HepG2 (cell line): ENCODE data around the gene EEF1AKMT3. TPM values are rescaled to one million over a fixed set of nuclear protein-coding genes. Genes with fewer than 3 reads are reported as not detected.

Experiments
- CEBPG ChIP-seq: IDR thresholded peaks from 2 replicates; pipeline ENCODE4 v1.6.1; 2016
- DMAP1 ChIP-seq: IDR thresholded peaks from 2 replicates; pipeline ENCODE4 v1.6.1; 2016
- GTF3A ChIP-seq: sonication (generic); formaldehyde crosslinking; conservative IDR thresholded peaks from 2 replicates; pipeline ENCODE4 v1.4.0; 2020; ENCODE audit warnings: mild to moderate bottlenecking, missing genetic modification reagents
- HNRNPL ChIP-seq: fragments of 200-400 bp; formaldehyde crosslinking; IDR thresholded peaks from 2 replicates; pipeline ENCODE4 v1.6.1; 2017; ENCODE audit warnings: mild to moderate bottlenecking, low read depth, low read length
- KAT8 ChIP-seq: IDR thresholded peaks from 2 replicates; pipeline ENCODE4 v1.6.1; 2016; ENCODE audit warnings: missing genetic modification reagents, missing compliant biosample characterization
- MTF1 ChIP-seq: sonication (generic); formaldehyde crosslinking; IDR thresholded peaks from 2 replicates; pipeline ENCODE4 v1.5.0; 2020; ENCODE audit warnings: missing genetic modification reagents
- MYC ChIP-seq: sonication (generic); formaldehyde crosslinking; IDR thresholded peaks from 2 replicates; pipeline ENCODE4 v1.9.0; 2021; ENCODE audit warnings: missing genetic modification reagents, borderline replicate concordance
- ONECUT2 ChIP-seq: sonication (generic); formaldehyde crosslinking; IDR thresholded peaks from 2 replicates; pipeline ENCODE4 v1.4.0; 2020; ENCODE audit warnings: missing genetic modification reagents
- SAFB2 ChIP-seq: sonication (generic); formaldehyde crosslinking; IDR thresholded peaks from 2 replicates; pipeline ENCODE4 v1.5.1; 2020; ENCODE audit warnings: missing genetic modification reagents, low read depth, mild to moderate bottlenecking, borderline replicate concordance
- SIX4 ChIP-seq: sonication (generic); formaldehyde crosslinking; IDR thresholded peaks from 2 replicates; pipeline ENCODE4 v1.4.0; 2020; ENCODE audit warnings: missing genetic modification reagents
- ZNF350 ChIP-seq: sonication (generic); formaldehyde crosslinking; IDR thresholded peaks from 2 replicates; pipeline ENCODE4 v1.4.0; 2020; ENCODE audit warnings: mild to moderate bottlenecking, low read depth, missing genetic modification reagents, borderline replicate concordance
- ZNF572 ChIP-seq: sonication (generic); formaldehyde crosslinking; IDR thresholded peaks from 2 replicates; pipeline ENCODE4 v1.5.1; 2020; ENCODE audit warnings: mild to moderate bottlenecking, missing genetic modification reagents
- polyA plus RNA-seq, 8 experiments: library from polyadenylated mRNA; depleted of rRNA in 3 of 8; stranded (reverse) in 7 of 8; unstranded in 1 of 8; fragments of >200 nt; fragmentation: Illumina TruSeq in 4 of 8; extraction: Trizol in 4 of 8; gene quantifications; 2 replicates each; pipeline versions ENCODE4 v1.2.1 to v1.2.3, GENCODE V29; 2011 to 2016; ENCODE audit warnings: low read depth in 4 of 8, missing spikeins in 1 of 8, mixed read lengths in 1 of 8; ENCODE audit not compliant: insufficient read depth in 1 of 8
- total RNA-seq, 5 experiments: library from RNA; depleted of rRNA; stranded (reverse); fragments of >200 nt; fragmentation: Illumina TruSeq; extraction: Trizol; gene quantifications; 2 replicates each; pipeline ENCODE4 v1.2.3, GENCODE V29; 2016; ENCODE audit warnings: low read depth in 1 of 5
- TF ChIP-seq, protein P1 (sequence below): sonication (generic); formaldehyde crosslinking; IDR thresholded peaks from 2 replicates; pipeline ENCODE4 v1.4.0; 2020; ENCODE audit warnings: missing genetic modification reagents, low read depth, mild to moderate bottlenecking, borderline replicate concordance
- TF ChIP-seq, protein P2 (sequence below): sonication (generic); formaldehyde crosslinking; IDR thresholded peaks from 2 replicates; pipeline ENCODE4 v1.8.1; 2023; ENCODE audit warnings: mild to moderate bottlenecking, missing genetic modification reagents
- TF ChIP-seq, protein P3 (sequence below): sonication (generic); formaldehyde crosslinking; IDR thresholded peaks from 2 replicates; pipeline ENCODE4 v1.4.0; 2020; ENCODE audit warnings: mild to moderate bottlenecking, missing genetic modification reagents
- TF ChIP-seq, protein P4 (sequence below): sonication (generic); formaldehyde crosslinking; IDR thresholded peaks from 2 replicates; pipeline ENCODE4 v1.4.0; 2020; ENCODE audit warnings: missing genetic modification reagents, borderline replicate concordance
- TF ChIP-seq, protein P5 (sequence below): sonication (generic); formaldehyde crosslinking; IDR thresholded peaks from 2 replicates; pipeline ENCODE4 v1.4.0; 2020; ENCODE audit warnings: missing genetic modification reagents
- TF ChIP-seq, protein P6 (sequence below): IDR thresholded peaks from 2 replicates; pipeline ENCODE4 v1.6.1; 2016; ENCODE audit warnings: mild to moderate bottlenecking, missing biosample characterization, missing genetic modification reagents
- TF ChIP-seq, protein P7 (sequence below): sonication (generic); formaldehyde crosslinking; IDR thresholded peaks from 2 replicates; pipeline ENCODE4 v1.4.0; 2020; ENCODE audit warnings: mild to moderate bottlenecking, missing genetic modification reagents

Gene EEF1AKMT3
- total and polyA plus RNA-seq, 2 of the 13 experiments (the other 11 are each of a cell fraction or from before 2014, with no cell fraction given), result 4.7 to 11.4 TPM

DNA sequence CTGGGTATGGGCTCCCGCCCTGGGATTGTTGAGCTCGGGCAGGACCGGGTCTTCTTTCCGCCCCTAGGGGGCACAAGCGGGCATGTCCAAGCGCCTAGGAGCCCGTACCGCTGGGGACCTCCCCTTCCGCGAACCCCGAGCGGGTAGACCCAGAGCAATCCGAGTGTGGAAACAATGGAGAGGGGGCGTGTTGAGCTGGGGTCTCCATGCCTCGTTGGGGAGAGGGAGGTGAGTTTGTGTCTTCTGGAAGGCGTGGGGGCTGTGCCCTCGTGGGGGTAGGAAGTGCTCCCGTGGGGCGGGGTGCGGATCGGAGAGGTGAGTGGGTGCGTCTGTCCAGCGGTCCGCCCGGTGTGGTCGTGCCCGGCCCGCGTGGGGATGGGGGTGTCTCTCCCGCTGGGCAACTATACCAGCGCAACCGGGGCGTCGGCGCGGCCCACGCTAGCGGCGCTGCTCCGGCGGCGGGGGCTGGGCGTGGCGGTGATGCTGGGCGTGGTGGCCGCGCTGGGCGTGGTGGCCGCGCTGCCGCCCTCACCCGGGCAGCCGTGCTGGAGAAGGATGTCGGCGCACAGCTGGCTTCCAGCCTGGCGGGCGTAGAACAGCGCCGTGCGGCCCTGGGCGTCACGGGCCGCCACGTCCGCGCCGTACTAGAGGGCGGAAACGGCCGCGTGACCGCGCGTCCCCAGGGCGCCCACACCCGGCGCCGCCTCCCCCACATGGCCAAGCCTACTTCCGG lies 46.1 kb upstream of the EEF1AKMT3 start (continued):
- TF ChIP-seq SAFB2 (peak; percentile 59; the same call in 1 of the 2 replicates), ZNF572 (CRISPR knock-in tag) (peak; percentile 76; the same call in 1 of the 2 replicates), ZNF350 (peak; percentile 69; the same call in 1 of the 2 replicates), ONECUT2 (CRISPR knock-in tag) (no peak), SIX4 (CRISPR knock-in tag) (no peak), DMAP1 (CRISPR knock-in tag) (peak; percentile 39; the same call in 1 of the 2 replicates), CEBPG (CRISPR knock-in tag) (no peak), GTF3A (CRISPR knock-in tag) (0 out of 2 replicates have a peak, but pooled peaks have one; percentile 57), HNRNPL (peak; percentile 71), KAT8 (CRISPR knock-in tag) (no peak), MYC (CRISPR knock-in tag) (peak; percentile 51; the same call in 1 of the 2 replicates), MTF1 (CRISPR knock-in tag) (no peak)
- TF ChIP-seq, protein P1, sequence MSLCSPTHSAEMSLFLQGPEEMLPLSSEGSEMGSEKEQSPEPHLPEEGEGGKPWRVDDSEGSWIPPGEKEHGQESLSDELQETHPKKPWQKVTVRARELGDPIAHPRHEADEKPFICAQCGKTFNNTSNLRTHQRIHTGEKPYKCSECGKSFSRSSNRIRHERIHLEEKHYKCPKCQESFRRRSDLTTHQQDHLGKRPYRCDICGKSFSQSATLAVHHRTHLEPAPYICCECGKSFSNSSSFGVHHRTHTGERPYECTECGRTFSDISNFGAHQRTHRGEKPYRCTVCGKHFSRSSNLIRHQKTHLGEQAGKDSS (CRISPR knock-in tag), result no peak
- TF ChIP-seq, protein P2, sequence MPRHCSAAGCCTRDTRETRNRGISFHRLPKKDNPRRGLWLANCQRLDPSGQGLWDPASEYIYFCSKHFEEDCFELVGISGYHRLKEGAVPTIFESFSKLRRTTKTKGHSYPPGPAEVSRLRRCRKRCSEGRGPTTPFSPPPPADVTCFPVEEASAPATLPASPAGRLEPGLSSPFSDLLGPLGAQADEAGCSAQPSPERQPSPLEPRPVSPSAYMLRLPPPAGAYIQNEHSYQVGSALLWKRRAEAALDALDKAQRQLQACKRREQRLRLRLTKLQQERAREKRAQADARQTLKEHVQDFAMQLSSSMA (CRISPR knock-in tag), result no peak
- TF ChIP-seq, protein P3, sequence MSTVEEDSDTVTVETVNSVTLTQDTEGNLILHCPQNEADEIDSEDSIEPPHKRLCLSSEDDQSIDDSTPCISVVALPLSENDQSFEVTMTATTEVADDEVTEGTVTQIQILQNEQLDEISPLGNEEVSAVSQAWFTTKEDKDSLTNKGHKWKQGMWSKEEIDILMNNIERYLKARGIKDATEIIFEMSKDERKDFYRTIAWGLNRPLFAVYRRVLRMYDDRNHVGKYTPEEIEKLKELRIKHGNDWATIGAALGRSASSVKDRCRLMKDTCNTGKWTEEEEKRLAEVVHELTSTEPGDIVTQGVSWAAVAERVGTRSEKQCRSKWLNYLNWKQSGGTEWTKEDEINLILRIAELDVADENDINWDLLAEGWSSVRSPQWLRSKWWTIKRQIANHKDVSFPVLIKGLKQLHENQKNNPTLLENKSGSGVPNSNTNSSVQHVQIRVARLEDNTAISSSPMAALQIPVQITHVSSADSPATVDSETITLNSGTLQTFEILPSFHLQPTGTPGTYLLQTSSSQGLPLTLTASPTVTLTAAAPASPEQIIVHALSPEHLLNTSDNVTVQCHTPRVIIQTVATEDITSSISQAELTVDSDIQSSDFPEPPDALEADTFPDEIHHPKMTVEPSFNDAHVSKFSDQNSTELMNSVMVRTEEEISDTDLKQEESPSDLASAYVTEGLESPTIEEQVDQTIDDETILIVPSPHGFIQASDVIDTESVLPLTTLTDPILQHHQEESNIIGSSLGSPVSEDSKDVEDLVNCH (CRISPR knock-in tag), result no peak
- TF ChIP-seq, protein P4, sequence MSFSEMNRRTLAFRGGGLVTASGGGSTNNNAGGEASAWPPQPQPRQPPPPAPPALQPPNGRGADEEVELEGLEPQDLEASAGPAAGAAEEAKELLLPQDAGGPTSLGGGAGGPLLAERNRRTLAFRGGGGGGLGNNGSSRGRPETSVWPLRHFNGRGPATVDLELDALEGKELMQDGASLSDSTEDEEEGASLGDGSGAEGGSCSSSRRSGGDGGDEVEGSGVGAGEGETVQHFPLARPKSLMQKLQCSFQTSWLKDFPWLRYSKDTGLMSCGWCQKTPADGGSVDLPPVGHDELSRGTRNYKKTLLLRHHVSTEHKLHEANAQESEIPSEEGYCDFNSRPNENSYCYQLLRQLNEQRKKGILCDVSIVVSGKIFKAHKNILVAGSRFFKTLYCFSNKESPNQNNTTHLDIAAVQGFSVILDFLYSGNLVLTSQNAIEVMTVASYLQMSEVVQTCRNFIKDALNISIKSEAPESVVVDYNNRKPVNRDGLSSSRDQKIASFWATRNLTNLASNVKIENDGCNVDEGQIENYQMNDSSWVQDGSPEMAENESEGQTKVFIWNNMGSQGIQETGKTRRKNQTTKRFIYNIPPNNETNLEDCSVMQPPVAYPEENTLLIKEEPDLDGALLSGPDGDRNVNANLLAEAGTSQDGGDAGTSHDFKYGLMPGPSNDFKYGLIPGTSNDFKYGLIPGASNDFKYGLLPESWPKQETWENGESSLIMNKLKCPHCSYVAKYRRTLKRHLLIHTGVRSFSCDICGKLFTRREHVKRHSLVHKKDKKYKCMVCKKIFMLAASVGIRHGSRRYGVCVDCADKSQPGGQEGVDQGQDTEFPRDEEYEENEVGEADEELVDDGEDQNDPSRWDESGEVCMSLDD (CRISPR knock-in tag), result peak; percentile 20; the same call in 1 of the 2 replicates
- TF ChIP-seq, protein P5, sequence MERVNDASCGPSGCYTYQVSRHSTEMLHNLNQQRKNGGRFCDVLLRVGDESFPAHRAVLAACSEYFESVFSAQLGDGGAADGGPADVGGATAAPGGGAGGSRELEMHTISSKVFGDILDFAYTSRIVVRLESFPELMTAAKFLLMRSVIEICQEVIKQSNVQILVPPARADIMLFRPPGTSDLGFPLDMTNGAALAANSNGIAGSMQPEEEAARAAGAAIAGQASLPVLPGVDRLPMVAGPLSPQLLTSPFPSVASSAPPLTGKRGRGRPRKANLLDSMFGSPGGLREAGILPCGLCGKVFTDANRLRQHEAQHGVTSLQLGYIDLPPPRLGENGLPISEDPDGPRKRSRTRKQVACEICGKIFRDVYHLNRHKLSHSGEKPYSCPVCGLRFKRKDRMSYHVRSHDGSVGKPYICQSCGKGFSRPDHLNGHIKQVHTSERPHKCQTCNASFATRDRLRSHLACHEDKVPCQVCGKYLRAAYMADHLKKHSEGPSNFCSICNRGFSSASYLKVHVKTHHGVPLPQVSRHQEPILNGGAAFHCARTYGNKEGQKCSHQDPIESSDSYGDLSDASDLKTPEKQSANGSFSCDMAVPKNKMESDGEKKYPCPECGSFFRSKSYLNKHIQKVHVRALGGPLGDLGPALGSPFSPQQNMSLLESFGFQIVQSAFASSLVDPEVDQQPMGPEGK (CRISPR knock-in tag), result peak; percentile 62
- TF ChIP-seq, protein P6, sequence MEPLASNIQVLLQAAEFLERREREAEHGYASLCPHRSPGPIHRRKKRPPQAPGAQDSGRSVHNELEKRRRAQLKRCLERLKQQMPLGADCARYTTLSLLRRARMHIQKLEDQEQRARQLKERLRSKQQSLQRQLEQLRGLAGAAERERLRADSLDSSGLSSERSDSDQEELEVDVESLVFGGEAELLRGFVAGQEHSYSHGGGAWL (CRISPR knock-in tag), result no peak
- TF ChIP-seq, protein P7, sequence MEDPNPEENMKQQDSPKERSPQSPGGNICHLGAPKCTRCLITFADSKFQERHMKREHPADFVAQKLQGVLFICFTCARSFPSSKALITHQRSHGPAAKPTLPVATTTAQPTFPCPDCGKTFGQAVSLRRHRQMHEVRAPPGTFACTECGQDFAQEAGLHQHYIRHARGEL (CRISPR knock-in tag), result no peak
